CD4-positive, alpha-beta memory T cell (primary cell): Measurements from ENCODE around the gene AAR2. TPM values are rescaled to one million over a fixed set of nuclear protein-coding genes. Genes with fewer than 3 reads are reported as not detected.

Experiments
- CTCF ChIA-PET: fragments of 350-600 bp; sonication (Branson Sonifier 250); formaldehyde crosslinking; loops from one replicate; lab custom pipeline; 2021; ENCODE audit warnings: inconsistent platforms; ENCODE audit not compliant: partially characterized antibody; lab: Charles Lee
- POLR2A ChIA-PET: fragments of 350-600 bp; sonication (Branson Sonifier 250); formaldehyde crosslinking; loops from one replicate; lab custom pipeline; 2021; ENCODE audit not compliant: partially characterized antibody; lab: Charles Lee
- DNase-seq, 5 donors: peaks; one replicate each; pipeline versions ENCODE4 v3.0.0 to v3.0.0-alpha.2; 2020 to 2022; ENCODE audit warnings: mixed read lengths in 1 of 5
- H3K27ac ChIP-seq: one replicate; pipeline ENCODE4 v1.7.0; 2013; ENCODE audit warnings: low read depth, low read length
- H3K27me3 ChIP-seq: 2 replicates; pipeline ENCODE4 v1.7.0; 2013; ENCODE audit warnings: mild to moderate bottlenecking, low read length, moderate library complexity; ENCODE audit not compliant: insufficient read depth
- H3K36me3 ChIP-seq: 2 replicates; pipeline ENCODE4 v1.7.0; 2013; ENCODE audit warnings: mild to moderate bottlenecking, low read length, moderate library complexity; ENCODE audit not compliant: insufficient read depth
- H3K4me1 ChIP-seq: 2 replicates; pipeline ENCODE4 v1.7.0; 2013; ENCODE audit warnings: mild to moderate bottlenecking, low read length, moderate library complexity; ENCODE audit not compliant: insufficient read depth
- H3K4me3 ChIP-seq, 2 donors: one replicate each; pipeline ENCODE4 v1.7.0; 2013; ENCODE audit warnings: low read length in 2 of 2, mild to moderate bottlenecking in 1 of 2
- H3K9me3 ChIP-seq, 2 donors: one replicate each; pipeline ENCODE4 v1.7.0; 2013; ENCODE audit warnings: low read length in 2 of 2, control low read depth in 1 of 2; ENCODE audit not compliant: control insufficient read depth in 1 of 2
- H3K27ac Mint-ChIP-seq, 7 donors: one replicate each; pipeline ENCODE4 v1.8.0; 2020 to 2021; ENCODE audit warnings: mixed read lengths in 7 of 7, mild to moderate bottlenecking in 6 of 7, inconsistent platforms in 3 of 7, moderate library complexity in 3 of 7
- H3K27me3 Mint-ChIP-seq, 2 donors: one replicate each; pipeline ENCODE4 v1.8.0; 2020 to 2021; ENCODE audit warnings: mixed read lengths in 2 of 2
- H3K36me3 Mint-ChIP-seq, 2 donors: one replicate each; pipeline ENCODE4 v1.8.0; 2020 to 2021; ENCODE audit warnings: mixed read lengths in 2 of 2, inconsistent platforms in 1 of 2, mild to moderate bottlenecking in 1 of 2
- H3K4me1 Mint-ChIP-seq, 4 donors: one replicate each; pipeline ENCODE4 v1.8.0; 2020 to 2021; ENCODE audit warnings: mixed read lengths in 4 of 4, mild to moderate bottlenecking in 1 of 4
- H3K4me3 Mint-ChIP-seq, 8 donors: one replicate each; pipeline ENCODE4 v1.8.0; 2020 to 2021; ENCODE audit warnings: mixed read lengths in 8 of 8, mild to moderate bottlenecking in 7 of 8, moderate library complexity in 6 of 8, inconsistent platforms in 3 of 8
- H3K9me3 Mint-ChIP-seq, 8 donors: one replicate each; pipeline ENCODE4 v1.8.0; 2020 to 2021; ENCODE audit warnings: mixed read lengths in 8 of 8, mild to moderate bottlenecking in 5 of 8, inconsistent platforms in 3 of 8, moderate library complexity in 1 of 8
- intact Hi-C: fragments of 100-400 bp; cut with micrococcal nuclease; formaldehyde crosslinking; loops from one replicate; pipeline ENCODE4 v1.15.1; 2023
- polyA plus RNA-seq, 2 donors: library from polyadenylated mRNA; unstranded; fragments of 300-500 nt; fragmentation: Illumina TruSeq; gene quantifications; one replicate each; pipeline ENCODE4 v1.2.3, GENCODE V29; 2021
- total RNA-seq, 2 experiments: library from RNA; stranded (reverse); gene quantifications; one replicate each; pipeline ENCODE4 v1.2.3, GENCODE V29; 2021

Gene AAR2
- total and polyA plus RNA-seq, 4 experiments from 2014 or later = 21.7 to 54.3 (median 32.6) TPM

DNA sequence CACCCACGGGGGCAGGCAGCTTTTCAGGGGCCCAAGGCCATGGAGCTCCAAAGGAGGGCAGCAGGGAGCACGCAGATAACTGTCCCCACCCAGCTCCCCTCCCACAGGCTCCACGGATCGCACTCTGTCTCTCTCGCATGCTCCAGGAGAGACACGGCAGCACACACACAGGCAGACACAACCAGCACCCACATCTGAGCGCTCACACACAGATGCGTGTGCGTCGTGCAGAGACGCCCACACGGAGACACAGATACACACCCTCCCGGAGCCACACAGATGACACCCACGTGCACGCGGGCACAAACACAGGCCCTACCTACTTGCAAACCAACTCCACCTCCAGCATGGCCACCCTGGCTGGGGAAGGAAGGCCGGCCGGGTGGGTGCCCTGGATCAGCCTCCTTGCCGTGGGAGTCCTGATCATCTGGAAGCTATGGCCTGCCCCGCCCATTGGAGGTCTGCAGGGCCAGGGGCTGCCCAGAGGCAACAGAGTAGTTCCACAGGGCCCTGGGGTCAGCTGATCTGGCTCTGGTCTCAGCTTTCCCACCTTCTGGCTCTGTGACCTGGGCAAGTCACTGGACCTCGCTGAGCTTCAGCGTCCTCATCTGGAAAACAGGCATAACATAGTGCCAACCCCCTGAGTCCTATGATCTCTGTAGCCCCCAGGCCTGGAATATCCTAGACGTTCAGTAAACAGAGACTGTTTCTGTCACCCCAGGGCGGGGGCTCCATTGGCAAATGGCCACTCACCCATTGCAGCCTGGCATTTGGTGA is 31.5 kb downstream of the AAR2 start:
- POLR2A ChIA-PET = no interaction called here
- H3K4me3 ChIP-seq = no peak overlapping the region

GRCh38 chr20:36268440-36269342 is 32.4 kb downstream of the AAR2 start:
- Mint-ChIP-seq H3K27me3 (peaks cover 2 to 4% of the 10 kb centered on the region in 2 donors), H3K4me3 (no peak overlapping the region), H3K27ac (peak overlapping the region in 1 of 7 donors; percentile 30), H3K36me3 (no peaks in the 10 kb centered on the region), H3K4me1 (no peaks in the 10 kb centered on the region), H3K9me3 (no peaks in the 10 kb centered on the region)
- no peaks in the 10 kb centered on the region for H3K4me1 ChIP-seq
- no peak overlapping the region for H3K4me3 ChIP-seq
- ChIA-PET CTCF (no interaction called here), POLR2A (no interaction called here)
- H3K36me3 ChIP-seq = no peaks in the 10 kb centered on the region
- intact Hi-C loops = no loop called here
- DNase-seq = no peak
- H3K27me3 ChIP-seq = no peaks in the 10 kb centered on the region
- no peaks in the 10 kb centered on the region for H3K9me3 ChIP-seq
- H3K27ac ChIP-seq = no peak overlapping the region

More for the DNA sequence above, 31.5 kb downstream of the AAR2 start:
- Histone ChIP-seq H3K27me3 (no peaks in the 10 kb centered on the region), H3K27ac (no peak overlapping the region), H3K4me1 (no peaks in the 10 kb centered on the region), H3K36me3 (no peaks in the 10 kb centered on the region), H3K9me3 (no peaks in the 10 kb centered on the region)
- Mint-ChIP-seq H3K27ac (no peak overlapping the region), H3K9me3 (no peaks in the 10 kb centered on the region), H3K36me3 (no peaks in the 10 kb centered on the region), H3K4me1 (no peaks in the 10 kb centered on the region), H3K27me3 (no peaks in the 10 kb centered on the region), H3K4me3 (no peak overlapping the region)
- intact Hi-C loops = no loop called here
- CTCF ChIA-PET = no interaction called here
- DNase-seq = no peak

GRCh38 chr20:36269507-36269906 is 33.2 kb downstream of the AAR2 start:
- Mint-ChIP-seq H3K36me3 (no peaks in the 10 kb centered on the region), H3K4me3 (no peak overlapping the region), H3K27me3 (peaks cover 3 to 5% of the 10 kb centered on the region in 2 donors), H3K27ac (no peak overlapping the region), H3K9me3 (no peaks in the 10 kb centered on the region), H3K4me1 (no peaks in the 10 kb centered on the region)
- H3K4me1 ChIP-seq = no peaks in the 10 kb centered on the region
- no peak overlapping the region for H3K27ac ChIP-seq
- ChIA-PET POLR2A (no interaction called here), CTCF (no interaction called here)
- H3K9me3 ChIP-seq = no peaks in the 10 kb centered on the region
- intact Hi-C loops = no loop called here
- H3K4me3 ChIP-seq = no peak overlapping the region
- H3K36me3 ChIP-seq = no peaks in the 10 kb centered on the region
- no peaks in the 10 kb centered on the region for H3K27me3 ChIP-seq
- no peak for DNase-seq

GRCh38 chr20:36270744-36271638 is 34.7 kb downstream of the AAR2 start:
- H3K27me3 Mint-ChIP-seq = peaks cover 3 to 6% of the 10 kb centered on the region in 2 donors
- no peak overlapping the region for H3K27ac Mint-ChIP-seq
- no peaks in the 10 kb centered on the region for H3K9me3 Mint-ChIP-seq
- Histone ChIP-seq H3K36me3 (no peaks in the 10 kb centered on the region), H3K4me3 (no peak overlapping the region), H3K27ac (no peak overlapping the region), H3K4me1 (no peaks in the 10 kb centered on the region), H3K27me3 (no peaks in the 10 kb centered on the region), H3K9me3 (no peaks in the 10 kb centered on the region)
- no peaks in the 10 kb centered on the region for H3K36me3 Mint-ChIP-seq
- ChIA-PET POLR2A (no interaction called here), CTCF (interaction anchor here (1.0 kb wide), 1 partner anchor 69 kb away, joined by 3 read pairs; no protein-coding TSS in a partner anchor)
- intact Hi-C loops = no loop called here
- DNase-seq = no peak
- H3K4me1 Mint-ChIP-seq = no peaks in the 10 kb centered on the region
- no peak overlapping the region for H3K4me3 Mint-ChIP-seq

DNA sequence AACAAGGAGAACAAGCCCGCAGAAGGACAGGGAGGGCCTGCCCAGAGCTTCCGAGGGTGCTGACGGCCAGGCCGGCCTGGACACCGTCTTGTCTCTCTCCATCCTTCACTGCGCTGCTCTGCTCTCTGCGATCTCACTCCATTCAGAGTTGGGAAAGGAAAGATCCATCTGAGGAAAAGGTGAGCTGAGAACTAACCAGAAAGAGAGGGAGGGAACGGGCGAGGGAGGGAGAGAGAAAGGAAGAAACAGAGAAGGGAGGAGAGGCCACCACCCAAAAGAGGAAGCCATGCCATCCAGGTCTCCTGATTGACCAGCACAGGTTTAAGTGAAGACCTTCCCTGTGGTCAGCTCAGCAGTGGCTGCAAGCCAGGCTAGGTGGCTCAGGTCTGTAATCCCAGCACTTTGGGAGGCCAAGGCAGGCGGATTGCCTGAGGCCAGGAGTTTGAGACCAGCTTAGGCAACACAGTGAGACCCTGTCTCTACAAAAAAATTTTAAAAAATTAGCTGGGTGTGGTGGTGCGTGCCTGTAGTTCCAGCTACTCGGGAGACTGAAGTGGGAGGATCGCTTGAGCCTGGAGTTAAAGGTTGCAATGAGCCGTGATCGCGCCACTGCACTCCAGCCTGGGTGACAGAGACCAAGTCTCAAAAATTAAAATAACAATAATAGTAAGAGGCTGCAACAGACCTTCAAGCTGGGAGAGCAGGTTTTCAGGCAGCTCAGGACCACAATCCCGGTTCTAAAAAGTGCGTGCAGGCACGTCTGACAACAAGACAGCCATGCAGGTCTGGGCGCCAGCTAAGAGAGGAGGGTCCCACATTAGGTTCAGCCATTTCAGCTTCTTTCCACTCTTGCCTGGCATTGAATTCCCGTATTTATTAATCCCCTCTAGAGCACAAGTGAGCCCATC is 35.6 kb downstream of the AAR2 start:
- POLR2A ChIA-PET = no interaction called here
- CTCF ChIA-PET = interaction anchor here (0.6 to 1.0 kb wide), 2 partner anchors 70 to 223 kb away, joined by 3 read pairs; no protein-coding TSS in a partner anchor
- Mint-ChIP-seq H3K27me3 (peaks cover 3 to 6% of the 10 kb centered on the region in 2 donors), H3K36me3 (no peaks in the 10 kb centered on the region), H3K4me3 (no peak overlapping the region), H3K27ac (no peak overlapping the region), H3K9me3 (no peaks in the 10 kb centered on the region), H3K4me1 (no peaks in the 10 kb centered on the region)
- no peak overlapping the region for H3K27ac ChIP-seq
- H3K4me3 ChIP-seq = no peak overlapping the region
- no peaks in the 10 kb centered on the region for H3K4me1 ChIP-seq
- no peaks in the 10 kb centered on the region for H3K9me3 ChIP-seq
- H3K27me3 ChIP-seq = no peaks in the 10 kb centered on the region
- H3K36me3 ChIP-seq = no peaks in the 10 kb centered on the region
- intact Hi-C loops = no loop called here
- DNase-seq = no peak

GRCh38 chr20:36272547-36273220 is 36.4 kb downstream of the AAR2 start:
- Mint-ChIP-seq H3K36me3 (no peaks in the 10 kb centered on the region), H3K27me3 (peaks cover 3 to 9% of the 10 kb centered on the region in 2 donors), H3K4me3 (no peak overlapping the region), H3K4me1 (no peaks in the 10 kb centered on the region), H3K27ac (no peak overlapping the region), H3K9me3 (no peaks in the 10 kb centered on the region)
- H3K4me1 ChIP-seq = no peaks in the 10 kb centered on the region
- H3K36me3 ChIP-seq = no peaks in the 10 kb centered on the region
- no peak overlapping the region for H3K4me3 ChIP-seq
- DNase-seq = no peak
- ChIA-PET POLR2A (no interaction called here), CTCF (interaction anchor here (0.6 to 1.0 kb wide), 2 partner anchors 166 to 222 kb away, joined by 3 to 6 read pairs; no protein-coding TSS in a partner anchor)
- no peaks in the 10 kb centered on the region for H3K27me3 ChIP-seq
- H3K9me3 ChIP-seq = no peaks in the 10 kb centered on the region
- H3K27ac ChIP-seq = no peak overlapping the region
- intact Hi-C loops = no loop called here
